GM12878 (cell line): ENCODE data around the gene MGAT3. TPM values are rescaled to one million over a fixed set of nuclear protein-coding genes. Genes with fewer than 3 reads are reported as not detected.

Experiments used
- ATAC-seq: fragments of 200-7000 bp; cut with Tn5 transposase; 3 replicates; pipeline ENCODE4 v1.9.1; 2020; ENCODE audit warnings: mild to moderate bottlenecking, moderate library complexity
- BruUV-seq: library from RNA; stranded (reverse); fragments of 400-500 nt; replicated peaks from 2 replicates; lab custom pipeline; 2021; lab: Mats Ljungman, UMichigan
- CTCF ChIA-PET: fragments of 300-600 bp; sonication (Branson Sonifier 250); formaldehyde crosslinking; extraction: SDS; loops from one replicate; lab custom pipeline; 2021; ENCODE audit warnings: inconsistent platforms; lab: Yijun Ruan, JAX
- POLR2A ChIA-PET: fragments of 350-600 bp; formaldehyde crosslinking; extraction: SDS; loops from one replicate; lab custom pipeline; 2021; ENCODE audit warnings: inconsistent platforms; lab: Charles Lee
- RAD21 ChIA-PET: fragments of 300-600 bp; sonication (Branson Sonifier 250); formaldehyde crosslinking; loops from one replicate; lab custom pipeline; 2023; ENCODE audit warnings: antibody characterized with exemption; ENCODE audit not compliant: unreplicated experiment; lab: Charles Lee
- SMC1A ChIA-PET: fragments of 300-600 bp; sonication (Branson Sonifier 250); formaldehyde crosslinking; loops from one replicate; lab custom pipeline; 2023; ENCODE audit not compliant: unreplicated experiment, uncharacterized antibody; lab: Charles Lee
- DNase-seq: peaks from one replicate; pipeline ENCODE4 v3.0.0-alpha.2; 2011; ENCODE audit warnings: low read depth, low spot score
- FAIRE-seq: peaks from 3 replicates; lab custom pipeline; 2011; peaks lifted over from hg19 to GRCh38; lab: Jason Lieb, UNC
- H2AFZ ChIP-seq: 2 replicates; pipeline ENCODE4 v1.6.0; 2011; ENCODE audit warnings: low read depth, low read length, control low read depth; ENCODE audit not compliant: control insufficient read depth
- H3K27ac ChIP-seq: 2 replicates; pipeline ENCODE4 v1.5.1; 2011; ENCODE audit warnings: control low read depth; ENCODE audit not compliant: control insufficient read depth, insufficient read depth
- H3K27me3 ChIP-seq, 2 experiments: replicated peaks in 1 of 2; 2 replicates each; pipeline versions ENCODE4 v1.6.0 to v1.6.1; 2011; ENCODE audit warnings: low read length in 1 of 2; ENCODE audit not compliant: control insufficient read depth in 2 of 2, insufficient read depth in 2 of 2
- H3K36me3 ChIP-seq, 2 experiments: 2 replicates each; pipeline ENCODE4 v1.5.1; 2011; ENCODE audit warnings: low read length in 1 of 2; ENCODE audit not compliant: control insufficient read depth in 2 of 2, insufficient read depth in 2 of 2
- H3K4me1 ChIP-seq: 2 replicates; pipeline ENCODE4 v1.6.1; 2011; ENCODE audit warnings: mild to moderate bottlenecking, low read length, moderate library complexity, mixed read lengths; ENCODE audit not compliant: control insufficient read depth, insufficient read depth
- H3K4me2 ChIP-seq: 2 replicates; pipeline ENCODE4 v1.6.0; 2011; ENCODE audit warnings: control low read depth; ENCODE audit not compliant: control insufficient read depth, insufficient read depth
- H3K4me3 ChIP-seq: fragments of 200-600 bp; sonication (generic); 2 replicates; pipeline ENCODE4 v1.5.1; 2016
- H3K79me2 ChIP-seq: 2 replicates; pipeline ENCODE4 v1.6.0; 2011; ENCODE audit warnings: low read length; ENCODE audit not compliant: control insufficient read depth, insufficient read depth
- H3K9ac ChIP-seq: 2 replicates; pipeline ENCODE4 v1.8.0; 2011; ENCODE audit warnings: low read length, control low read depth, mixed read lengths; ENCODE audit not compliant: control insufficient read depth, insufficient read depth
- H3K9me3 ChIP-seq: replicated peaks from 3 replicates; pipeline ENCODE4 v1.5.1; 2011; ENCODE audit warnings: mild to moderate bottlenecking, low read length; ENCODE audit not compliant: control insufficient read depth, insufficient read depth
- H4K20me1 ChIP-seq: 2 replicates; pipeline ENCODE4 v1.6.0; 2011; ENCODE audit not compliant: control insufficient read depth, insufficient read depth
- ATF3 ChIP-seq: IDR thresholded peaks from 2 replicates; pipeline ENCODE4 v1.6.1; 2011; ENCODE audit warnings: low read depth, mild to moderate bottlenecking, low read length, moderate library complexity, borderline replicate concordance; ENCODE audit errors: extremely low read depth
- CHD2 ChIP-seq: IDR thresholded peaks from 2 replicates; pipeline ENCODE4 v1.6.1; 2011; ENCODE audit warnings: low read depth, low read length, improper control_type of control experiment, borderline replicate concordance
- CHD4 ChIP-seq: fragments of 200-600 bp; sonication (generic); IDR thresholded peaks from 2 replicates; pipeline ENCODE4 v1.6.1; 2016; ENCODE audit warnings: mild to moderate bottlenecking
- FOS ChIP-seq: IDR thresholded peaks from 3 replicates; pipeline ENCODE4 v1.6.1; 2011; ENCODE audit warnings: borderline replicate concordance; ENCODE audit not compliant: insufficient read length; ENCODE audit errors: extremely low read depth
- FOXM1 ChIP-seq: IDR thresholded peaks from 2 replicates; pipeline ENCODE4 v1.6.1; 2012; ENCODE audit warnings: low read depth, mild to moderate bottlenecking, inconsistent platforms, low read length, moderate library complexity
- KAT2A ChIP-seq: conservative IDR thresholded peaks from 2 replicates; pipeline ENCODE4 v1.6.1; 2011; ENCODE audit warnings: low read depth, low read length; ENCODE audit not compliant: control insufficient read depth
- MEF2B ChIP-seq: fragments of 450-650 bp; IDR thresholded peaks from 2 replicates; pipeline ENCODE4 v1.6.1; 2018; ENCODE audit warnings: mild to moderate bottlenecking, moderate library complexity; ENCODE audit not compliant: partially characterized antibody, poor library complexity, severe bottlenecking
- NBN ChIP-seq: fragments of 450-650 bp; IDR thresholded peaks from 2 replicates; pipeline ENCODE4 v1.6.1; 2016
- NR2C2 ChIP-seq: IDR thresholded peaks from 2 replicates; pipeline ENCODE4 v1.6.1; 2011; ENCODE audit warnings: borderline replicate concordance, low read depth; ENCODE audit not compliant: control insufficient read depth, insufficient read length
- RUNX3 ChIP-seq: IDR thresholded peaks from 2 replicates; pipeline ENCODE4 v1.6.1; 2012; ENCODE audit warnings: low read length, inconsistent platforms
- SMAD1 ChIP-seq: fragments of 450-650 bp; IDR thresholded peaks from 2 replicates; pipeline ENCODE4 v1.6.1; 2018; ENCODE audit warnings: mild to moderate bottlenecking, low read depth; ENCODE audit not compliant: partially characterized antibody
- SMC3 ChIP-seq: IDR thresholded peaks from 2 replicates; pipeline ENCODE4 v1.6.1; 2011; ENCODE audit warnings: low read length, improper control_type of control experiment, borderline replicate concordance
- SRF ChIP-seq, 2 experiments: IDR thresholded peaks; 2 replicates each; pipeline ENCODE4 v1.6.1; 2011; ENCODE audit warnings: low read depth in 2 of 2, low read length in 2 of 2, mild to moderate bottlenecking in 1 of 2, moderate library complexity in 1 of 2
- TBL1XR1 ChIP-seq: IDR thresholded peaks from 2 replicates; pipeline ENCODE4 v1.6.1; 2012; ENCODE audit warnings: low read depth, low read length, improper control_type of control experiment
- ZNF24 ChIP-seq: fragments of 450-650 bp; IDR thresholded peaks from 2 replicates; pipeline ENCODE4 v1.6.1; 2017; ENCODE audit warnings: antibody characterized with exemption, mild to moderate bottlenecking
- WGBS: methylation state at CpG from one replicate; pipeline ENCODE4 v1.1.6; 2016; ENCODE audit warnings: low lambda C conversion rate; ENCODE audit not compliant: insufficient replicate concordance, insufficient coverage; ENCODE audit errors: missing lambda C conversion rate; 5-methylcytosine and 5-hydroxymethylcytosine counted together
- in situ Hi-C: fragments of 300-500 bp; cut with MboI; formaldehyde crosslinking; loops from 9 replicates; pipeline ENCODE4 v1.14.3; 2018; ENCODE audit warnings: mixed read lengths
- intact Hi-C: fragments of 100-400 bp; cut with micrococcal nuclease; formaldehyde crosslinking; loops from one replicate; pipeline ENCODE4 v1.14.2; 2022; ENCODE audit not compliant: unreplicated experiment
- polyA plus RNA-seq, 11 experiments: library from polyadenylated mRNA; depleted of rRNA in 4 of 11; unstranded in 6 of 11; stranded (reverse) in 5 of 11; fragments of >200 nt; fragmentation: Nextera tagmentation in 4 of 11; fragmentation: Illumina TruSeq in 1 of 11; extraction: Ambion mirVana in 4 of 11; extraction: Trizol in 1 of 11; gene quantifications; 1 replicate in 1 of 11; 2 replicates in 10 of 11; pipeline versions ENCODE4 v1.2.1 to v1.2.3, GENCODE V29; 2011 to 2016; ENCODE audit warnings: inconsistent platforms in 2 of 11, missing spikeins in 2 of 11, low read depth in 1 of 11
- total RNA-seq, 4 experiments: library from RNA; depleted of rRNA in 3 of 4; stranded (reverse); fragments of >200 nt in 3 of 4; fragmentation: Illumina TruSeq in 1 of 4; extraction: Trizol in 1 of 4; gene quantifications; 2 replicates each; pipeline versions ENCODE4 v1.2.1 to v1.2.3, GENCODE V29; 2013 to 2021
- TF ChIP-seq, protein P1 (sequence below): IDR thresholded peaks from 2 replicates; pipeline ENCODE4 v1.6.1; 2011; ENCODE audit warnings: low read depth, low read length, improper control_type of control experiment, borderline replicate concordance

MGAT3 gene
- total and polyA plus RNA-seq, 10 of the 15 experiments (the other 5 are each of a cell fraction or from before 2014, with no cell fraction given), result 0.32 to 40.2 (median 11.9) TPM

DNA sequence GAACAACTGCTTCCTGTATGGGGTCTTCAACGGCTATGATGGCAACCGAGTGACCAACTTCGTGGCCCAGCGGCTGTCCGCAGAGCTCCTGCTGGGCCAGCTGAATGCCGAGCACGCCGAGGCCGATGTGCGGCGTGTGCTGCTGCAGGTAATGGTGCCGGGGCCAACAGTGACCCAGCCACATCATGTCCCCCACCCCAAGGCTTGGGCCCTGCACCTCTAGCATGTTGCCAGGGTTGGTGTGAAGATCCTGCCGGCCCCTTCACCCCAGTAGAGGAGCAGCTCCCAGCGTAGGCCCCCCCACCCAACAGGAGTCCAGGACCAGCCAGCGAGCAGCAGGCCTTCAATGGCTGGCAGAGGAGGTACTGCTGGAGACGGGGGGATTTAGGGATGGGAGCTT, 41.3 kb upstream of the MGAT3 start:
- in situ Hi-C loops, result no loop called here
- no peak overlapping the region for H3K9ac ChIP-seq

DNA sequence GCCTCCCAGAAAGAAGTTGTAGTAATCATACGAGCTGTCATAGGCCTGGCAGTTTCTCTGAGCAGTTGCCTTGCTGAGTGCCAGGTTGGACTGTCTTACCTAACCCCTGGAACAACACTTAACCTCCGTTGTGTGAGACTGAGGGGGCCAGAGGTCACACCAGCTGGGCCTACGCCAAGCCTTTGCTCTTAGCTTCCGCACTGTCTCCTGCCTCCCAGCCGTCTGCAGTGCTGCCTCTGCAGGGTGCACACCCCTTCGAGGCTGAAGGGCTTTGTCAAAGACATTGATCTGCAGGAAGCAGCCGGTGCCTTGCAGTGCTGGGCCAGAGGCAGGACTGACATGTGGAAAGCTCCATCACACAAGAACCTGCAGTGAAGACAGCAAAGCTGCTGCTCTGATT, 40.5 kb upstream of the MGAT3 start:
- H3K36me3 ChIP-seq, result peaks cover 4 to 8% of the 10 kb centered on the region in 2 experiments; a peak in 3 of 4 replicates
- DNase-seq (no peak), ATAC-seq (no peak)
- no peak overlapping the region for H2AFZ ChIP-seq
- no peaks in the 10 kb centered on the region; the same call in 1 of the 2 replicates for H3K79me2 ChIP-seq
- TF ChIP-seq KAT2A (no peak), SMC3 (no peak), CHD4 (no peak), CHD2 (no peak), FOXM1 (no peak), TBL1XR1 (no peak), ATF3 (no peak), FOS (no peak), NBN (no peak), RUNX3 (no peak), NR2C2 (no peak), ZNF24 (no peak), SRF (IDR thresholded peaks at IDR 0.05; ENCODE audit: low read depth in 2 of 2, low read length in 2 of 2) (no peak), SMAD1 (no peak)
- TF ChIP-seq, protein P1, sequence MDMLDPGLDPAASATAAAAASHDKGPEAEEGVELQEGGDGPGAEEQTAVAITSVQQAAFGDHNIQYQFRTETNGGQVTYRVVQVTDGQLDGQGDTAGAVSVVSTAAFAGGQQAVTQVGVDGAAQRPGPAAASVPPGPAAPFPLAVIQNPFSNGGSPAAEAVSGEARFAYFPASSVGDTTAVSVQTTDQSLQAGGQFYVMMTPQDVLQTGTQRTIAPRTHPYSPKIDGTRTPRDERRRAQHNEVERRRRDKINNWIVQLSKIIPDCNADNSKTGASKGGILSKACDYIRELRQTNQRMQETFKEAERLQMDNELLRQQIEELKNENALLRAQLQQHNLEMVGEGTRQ, result no peak
- TF ChIP-seq, all 136 proteins: peak for 0
- intact Hi-C loops (no loop called here), in situ Hi-C loops (no loop called here)
- SMC1A ChIA-PET, result no interaction called here
- H3K27me3 ChIP-seq, result no peaks in the 10 kb centered on the region
- no peak overlapping the region for H3K4me2 ChIP-seq
- RAD21 ChIA-PET, result no interaction called here
- H3K9ac ChIP-seq, result no peak overlapping the region
- peaks cover 4% of the 10 kb centered on the region; the same call in 1 of the 2 replicates for H3K4me1 ChIP-seq
- H3K27ac ChIP-seq, result no peak overlapping the region
- no peak for FAIRE-seq
- no peaks in the 10 kb centered on the region for H4K20me1 ChIP-seq
- 96% methylated on average over 7 of the region's 7 CpGs for WGBS
- POLR2A ChIA-PET, result no interaction called here
- BruUV-seq, result no TSS peak
- no peaks in the 10 kb centered on the region for H3K9me3 ChIP-seq
- H3K4me3 ChIP-seq, result no peak overlapping the region
- CTCF ChIA-PET, result interaction anchor here (0.9 kb wide), 1 partner anchor 21 kb away, joined by 4 read pairs; no protein-coding TSS in a partner anchor

More for the DNA sequence above, 41.3 kb upstream of the MGAT3 start:
- H3K79me2 ChIP-seq, result no peaks in the 10 kb centered on the region; the same call in 1 of the 2 replicates
- H3K4me1 ChIP-seq, result peaks cover 4% of the 10 kb centered on the region; the same call in 1 of the 2 replicates
- no peak overlapping the region for H3K27ac ChIP-seq
- no peaks in the 10 kb centered on the region for H3K27me3 ChIP-seq
- ATAC-seq, result no peak
- H3K9me3 ChIP-seq, result no peaks in the 10 kb centered on the region
- ChIA-PET RAD21 (no interaction called here), CTCF (interaction anchor here (0.9 kb wide), 1 partner anchor 22 kb away, joined by 4 read pairs; no protein-coding TSS in a partner anchor), SMC1A (no interaction called here), POLR2A (interaction anchor here (0.6 kb wide), 1 partner anchor 1070 kb away, joined by 4 read pairs; no protein-coding TSS in a partner anchor)
- H4K20me1 ChIP-seq, result no peaks in the 10 kb centered on the region
- TF ChIP-seq MEF2B, result no peak
- H2AFZ ChIP-seq, result no peak overlapping the region
- H3K4me3 ChIP-seq, result no peak overlapping the region
- intact Hi-C loops, result no loop called here
- no TSS peak for BruUV-seq
- no peak overlapping the region for H3K4me2 ChIP-seq
- DNase-seq, result no peak
- WGBS, result 93% methylated on average over 16 of the region's 16 CpGs
- H3K36me3 ChIP-seq, result peaks cover 4 to 8% of the 10 kb centered on the region in 2 experiments; a peak in 3 of 4 replicates
- FAIRE-seq, result no peak
